ENCODE measurements around the gene TAC4. TPM values are rescaled to one million over a fixed set of nuclear protein-coding genes. Genes with fewer than 3 reads are reported as not detected.

The TAC4 gene
- total and polyA plus RNA-seq, 4 donors: not detected

GRCh38 chr17:49871211-49871610, 23.3 kb upstream of the TAC4 start:
- no peaks in the 10 kb centered on the region for H3K4me1 ChIP-seq (ENCODE audit: control insufficient read depth in 4 of 4, insufficient read depth in 4 of 4, low read length in 3 of 4)
- TF ChIP-seq MAX (IDR thresholded peaks at IDR 0.05): no peak
- TF ChIP-seq TAF1 (conservative IDR thresholded peaks at IDR 0.05): no peak
- TF ChIP-seq ZBTB33 (IDR thresholded peaks at IDR 0.05): no peak
- no peak for TF ChIP-seq CTCF (IDR thresholded peaks at IDR 0.05; ENCODE audit: low read depth, low read length, missing input control)
- no peak for TF ChIP-seq SP1 (IDR thresholded peaks at IDR 0.05)
- TF ChIP-seq HNF4G (IDR thresholded peaks at IDR 0.05): no peak
- no peak for TF ChIP-seq REST (IDR thresholded peaks at IDR 0.05)
- no peak for TF ChIP-seq RAD21 (IDR thresholded peaks at IDR 0.05)
- no peak for TF ChIP-seq GABPA (IDR thresholded peaks at IDR 0.05 in 1 of 2, conservative IDR thresholded peaks at IDR 0.05 in 1 of 2)
- no peak for TF ChIP-seq FOXA1 (IDR thresholded peaks at IDR 0.05)
- TF ChIP-seq YY1 (IDR thresholded peaks at IDR 0.05): no peak
- no peak for TF ChIP-seq ATF3 (IDR thresholded peaks at IDR 0.05)
- TF ChIP-seq RXRA (IDR thresholded peaks at IDR 0.05): no peak
- TF ChIP-seq HNF4A (conservative IDR thresholded peaks at IDR 0.05): no peak
- TF ChIP-seq EGR1 (IDR thresholded peaks at IDR 0.05; ENCODE audit: low read depth in 2 of 2): no peak
- TF ChIP-seq FOXA2 (IDR thresholded peaks at IDR 0.05): no peak
- TF ChIP-seq NR2F2 (IDR thresholded peaks at IDR 0.05): no peak
- no peak for TF ChIP-seq JUND (IDR thresholded peaks at IDR 0.05)
- H3K9me3 ChIP-seq (ENCODE audit: control insufficient read depth in 4 of 4, low read length in 3 of 4): no peaks in the 10 kb centered on the region
- WGBS: 83% methylated on average over 7 of the region's 7 CpGs
- DNase-seq (ENCODE audit: low spot score): no peak
- no peak overlapping the region for H3K9ac ChIP-seq (ENCODE audit: low read depth in 1 of 2, low read length in 2 of 2)
- no peaks in the 10 kb centered on the region for H3K27me3 ChIP-seq (ENCODE audit: control insufficient read depth in 4 of 4, insufficient read depth in 4 of 4, low read length in 3 of 4)
- H3K36me3 ChIP-seq (ENCODE audit: control insufficient read depth in 4 of 4, insufficient read depth in 3 of 4, low read depth in 1 of 4, low read length in 3 of 4): no peaks in the 10 kb centered on the region
- H3K27ac ChIP-seq (ENCODE audit: low read depth in 1 of 2, low read length in 2 of 2): no peak overlapping the region
- no peak overlapping the region for H3K4me3 ChIP-seq (ENCODE audit: low read depth in 1 of 3, low read length in 3 of 3)
